ENCODE results near the gene OR6Q1.
"Not testable (repeated sequence)": the region's sequence is repeated elsewhere in the genome, so short reads cannot be mapped to it uniquely, and the experiment has no call there.

Gene OR6Q1, protein sequence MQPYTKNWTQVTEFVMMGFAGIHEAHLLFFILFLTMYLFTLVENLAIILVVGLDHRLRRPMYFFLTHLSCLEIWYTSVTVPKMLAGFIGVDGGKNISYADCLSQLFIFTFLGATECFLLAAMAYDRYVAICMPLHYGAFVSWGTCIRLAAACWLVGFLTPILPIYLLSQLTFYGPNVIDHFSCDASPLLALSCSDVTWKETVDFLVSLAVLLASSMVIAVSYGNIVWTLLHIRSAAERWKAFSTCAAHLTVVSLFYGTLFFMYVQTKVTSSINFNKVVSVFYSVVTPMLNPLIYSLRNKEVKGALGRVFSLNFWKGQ

DNA sequence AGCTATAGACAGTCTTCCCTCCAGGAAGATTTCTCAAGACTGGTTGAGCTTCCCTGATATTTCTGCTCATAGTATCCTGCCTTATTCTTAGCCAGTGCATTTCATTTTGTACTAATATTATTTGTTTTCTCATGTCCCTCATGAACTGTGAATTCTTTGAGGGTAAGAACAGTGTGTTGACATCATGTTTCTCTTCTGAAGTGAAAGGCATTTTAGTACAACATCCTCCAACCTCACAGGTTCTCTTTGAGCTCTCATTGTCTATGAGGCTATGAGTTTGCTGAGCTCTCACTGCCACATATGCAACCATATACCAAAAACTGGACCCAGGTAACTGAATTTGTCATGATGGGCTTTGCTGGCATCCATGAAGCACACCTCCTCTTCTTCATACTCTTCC is at the start of gene OR6Q1:
Gene OR6Q1, plus strand, starts transcription at position 301 of the 400 bp plus-strand sequence. Its CDS starts 0 bp downstream, at position 301.
- no peak for DNase-seq

DNA sequence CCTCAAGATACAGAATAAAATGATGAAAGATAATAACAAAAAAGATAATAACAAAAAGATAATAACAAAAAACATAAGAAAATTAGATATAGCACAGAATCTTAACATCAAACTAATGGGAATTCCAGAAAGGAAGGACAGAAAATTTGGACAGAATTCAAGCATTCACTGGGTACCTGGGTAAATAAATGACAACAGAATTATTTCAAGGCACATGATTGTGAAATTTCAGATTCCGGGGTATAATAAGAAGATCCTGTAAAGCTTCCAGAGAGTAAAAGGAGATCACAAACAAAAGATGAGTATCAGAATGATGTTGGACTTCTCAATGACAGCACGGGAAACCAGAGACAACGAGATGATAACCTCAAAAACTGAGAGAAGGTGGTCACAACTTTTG is 49.2 kb upstream of the OR6Q1 start:
- no peak for DNase-seq

DNA sequence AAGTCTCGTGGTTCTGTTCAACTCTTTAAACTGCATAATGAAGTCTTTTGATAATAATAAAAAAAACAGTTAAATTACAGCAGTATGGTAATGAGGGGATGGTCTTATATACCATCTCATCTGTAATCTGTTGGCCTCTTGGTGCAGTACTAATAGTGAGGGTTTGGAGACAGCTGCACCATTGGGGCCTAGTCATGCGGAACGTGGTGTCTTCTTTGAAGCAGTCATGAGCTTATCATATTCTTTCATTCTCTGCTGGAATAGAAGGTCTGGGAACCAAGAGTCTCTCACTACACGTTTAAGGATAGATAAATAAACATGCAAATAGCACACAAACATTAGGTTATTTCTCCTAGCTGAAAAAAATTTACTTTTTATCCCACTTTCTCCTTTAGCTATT is 48.0 kb upstream of the OR6Q1 start:
- no peak for DNase-seq

DNA sequence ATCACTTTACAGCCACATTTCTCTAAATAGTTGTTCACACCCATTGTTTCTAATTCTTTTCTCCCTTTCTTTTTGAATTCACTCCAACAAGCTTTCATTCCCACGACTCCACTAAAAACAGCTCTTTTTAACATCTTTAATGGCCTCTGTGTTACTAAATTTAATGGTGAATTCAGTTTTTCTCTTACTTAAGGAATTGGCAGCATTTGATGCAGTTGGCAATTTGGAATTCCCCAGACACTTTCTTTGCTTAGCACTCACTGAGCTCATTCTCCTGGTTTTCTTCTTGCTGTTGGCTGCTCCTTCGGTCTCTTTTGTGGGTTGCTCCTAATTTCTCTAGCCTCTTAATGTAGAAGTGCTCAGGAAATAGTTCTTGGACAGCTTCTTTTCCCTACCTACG is 47.6 kb upstream of the OR6Q1 start:
- no peak for DNase-seq

DNA sequence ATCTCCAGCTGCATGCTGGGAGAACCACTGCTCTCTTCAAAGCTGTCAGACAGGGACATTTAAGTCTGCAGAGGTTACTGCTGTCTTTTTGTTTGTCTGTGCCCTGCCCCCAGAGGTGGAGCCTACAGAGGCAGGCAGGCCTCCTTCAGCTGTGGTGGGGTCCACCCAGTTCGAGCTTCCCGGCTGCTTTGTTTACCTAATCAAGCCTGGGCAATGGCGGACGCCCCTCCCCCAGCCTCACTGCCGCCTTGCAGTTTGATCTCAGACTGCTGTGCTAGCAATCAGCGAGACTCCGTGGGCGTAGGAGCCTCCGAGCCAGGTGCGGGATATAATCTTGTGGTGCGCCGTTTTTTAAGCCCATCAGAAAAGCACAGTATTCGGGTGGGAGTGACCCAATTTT is 31.2 kb upstream of the OR6Q1 start:
- not testable (repeated sequence) for DNase-seq

DNA sequence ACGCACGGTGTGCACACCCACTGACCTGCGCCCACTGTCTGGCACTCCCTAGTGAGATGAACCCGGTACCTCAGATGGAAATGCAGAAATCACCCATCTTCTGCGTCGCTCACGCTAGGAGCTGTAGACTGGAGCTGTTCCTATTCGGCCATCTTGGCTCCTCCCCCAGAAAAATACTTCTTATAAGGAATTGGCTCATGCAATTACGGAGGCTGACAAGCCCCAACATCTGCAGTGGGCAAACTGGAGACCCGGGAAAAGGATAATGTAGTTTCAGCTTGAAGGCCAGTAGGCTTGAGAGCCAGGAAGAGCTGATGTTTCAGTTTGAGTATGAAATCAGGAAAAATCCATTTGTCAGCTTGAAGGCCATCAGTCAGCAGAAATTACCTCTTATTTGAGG is 30.7 kb upstream of the OR6Q1 start:
- DNase-seq: not testable (repeated sequence)

DNA sequence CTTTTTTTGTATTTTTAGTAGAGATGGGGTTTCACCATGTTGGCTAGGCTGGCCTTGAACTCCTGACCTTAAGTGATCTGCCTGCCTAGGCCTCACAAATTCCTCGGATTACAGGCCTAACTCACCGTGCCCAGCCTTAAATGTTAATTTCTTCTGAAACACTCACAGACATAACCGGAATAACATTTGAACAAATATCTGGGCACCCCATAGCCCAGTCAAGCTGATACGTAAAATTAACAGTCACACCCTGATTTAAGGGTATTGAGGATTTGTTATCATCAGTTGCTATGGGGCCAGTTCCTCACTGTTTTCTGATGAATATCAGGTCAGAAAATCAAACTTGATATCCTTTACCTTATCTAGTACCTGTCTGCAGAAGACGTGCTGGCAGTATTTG is 30.1 kb upstream of the OR6Q1 start:
- no peak for DNase-seq

DNA sequence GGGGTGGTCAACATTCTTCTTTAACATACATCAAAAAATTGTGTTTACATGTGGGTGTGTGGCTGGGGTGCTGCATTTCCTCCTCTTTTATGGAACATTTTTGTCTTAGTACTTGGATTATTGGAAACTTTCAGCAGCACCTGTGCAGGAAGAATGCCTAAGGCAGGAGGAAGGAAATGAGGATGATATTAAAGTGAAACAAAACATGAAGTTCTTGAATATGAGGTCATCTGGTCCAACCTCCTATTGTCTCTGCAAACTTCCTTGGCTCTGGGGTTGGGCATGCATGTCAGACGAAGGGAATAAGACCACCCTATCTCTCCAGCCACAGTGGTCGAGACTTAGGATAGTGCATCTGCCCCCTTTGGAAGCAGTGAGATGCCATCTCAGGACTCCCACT is 27.7 kb upstream of the OR6Q1 start:
- DNase-seq: no peak

DNA sequence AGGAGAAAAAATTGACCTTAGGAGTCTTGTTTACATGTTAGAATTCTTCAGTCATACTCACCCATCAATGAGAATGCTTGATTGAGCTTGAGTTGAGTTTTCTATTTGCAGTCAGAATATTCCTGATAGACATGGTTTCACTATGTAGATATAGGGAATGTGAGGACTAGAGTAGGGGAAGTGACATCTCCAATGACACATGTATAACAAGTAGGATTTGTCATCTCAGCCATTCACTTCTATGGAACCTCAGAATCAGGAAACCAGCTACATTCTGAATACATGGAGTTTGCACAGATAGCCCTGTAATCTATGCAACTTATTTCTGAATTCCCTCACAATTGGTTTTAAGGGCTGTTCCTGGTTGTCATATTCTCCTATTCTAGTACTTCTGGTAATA is 27.2 kb upstream of the OR6Q1 start:
- DNase-seq: no peak

DNA sequence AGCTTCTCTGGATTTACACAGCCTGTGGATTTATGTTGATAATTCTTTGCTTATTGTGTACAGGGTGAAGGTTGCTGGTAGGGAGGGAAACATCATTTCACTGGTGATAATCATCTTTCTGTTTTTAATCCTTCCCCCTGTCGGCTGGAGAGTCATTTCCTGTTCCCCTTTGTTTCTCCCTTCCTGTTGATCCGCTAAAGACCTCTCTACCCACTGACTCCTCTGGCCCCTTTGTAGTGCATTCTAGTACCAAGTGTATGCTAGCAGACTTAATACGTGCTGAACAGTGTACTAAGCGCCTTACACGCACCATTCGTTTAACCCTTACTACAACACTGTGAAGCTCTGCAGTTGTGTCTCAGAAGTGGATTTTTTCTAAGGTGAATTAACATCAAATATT is 26.1 kb upstream of the OR6Q1 start:
- DNase-seq: no peak

DNA sequence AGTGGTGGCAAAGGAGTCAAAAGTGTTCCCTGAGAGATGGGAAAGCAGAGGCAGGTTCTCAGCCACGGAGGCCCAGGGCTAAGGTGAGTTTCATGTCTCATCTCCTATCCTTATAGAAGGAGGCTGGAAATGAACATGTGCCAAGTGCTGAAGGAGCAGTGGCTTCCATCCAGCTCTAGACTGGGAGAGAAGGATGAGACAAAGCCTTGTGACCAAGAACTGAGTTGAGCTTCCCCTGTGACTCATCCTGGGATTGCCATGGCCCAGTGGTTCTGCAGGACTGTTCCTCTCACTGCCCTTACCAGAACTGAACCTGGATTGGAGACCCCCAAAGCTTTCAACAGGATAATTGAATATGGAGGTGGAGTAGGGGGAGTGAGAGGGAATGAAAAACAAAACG is 23.8 kb upstream of the OR6Q1 start:
- DNase-seq: no peak

DNA sequence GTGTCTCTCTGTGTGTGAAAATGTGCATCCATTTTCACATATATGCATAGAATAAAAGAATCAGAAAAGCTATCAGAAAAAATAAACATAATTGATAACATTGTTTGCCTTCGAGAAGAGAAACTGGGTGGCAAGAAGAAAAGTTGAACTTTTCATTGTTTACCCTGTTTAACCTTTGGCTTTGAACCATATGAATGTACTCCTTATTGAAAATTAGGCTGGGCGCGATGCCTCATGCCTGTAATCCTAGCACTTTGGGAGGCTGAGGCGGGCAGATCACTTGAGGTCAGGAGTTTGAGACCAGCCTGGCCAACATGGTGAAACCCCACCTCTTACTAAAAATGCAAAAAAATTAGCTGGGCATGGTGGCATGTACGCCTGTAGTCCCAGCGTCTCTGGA is 19.0 kb upstream of the OR6Q1 start:
- no peak for DNase-seq

DNA sequence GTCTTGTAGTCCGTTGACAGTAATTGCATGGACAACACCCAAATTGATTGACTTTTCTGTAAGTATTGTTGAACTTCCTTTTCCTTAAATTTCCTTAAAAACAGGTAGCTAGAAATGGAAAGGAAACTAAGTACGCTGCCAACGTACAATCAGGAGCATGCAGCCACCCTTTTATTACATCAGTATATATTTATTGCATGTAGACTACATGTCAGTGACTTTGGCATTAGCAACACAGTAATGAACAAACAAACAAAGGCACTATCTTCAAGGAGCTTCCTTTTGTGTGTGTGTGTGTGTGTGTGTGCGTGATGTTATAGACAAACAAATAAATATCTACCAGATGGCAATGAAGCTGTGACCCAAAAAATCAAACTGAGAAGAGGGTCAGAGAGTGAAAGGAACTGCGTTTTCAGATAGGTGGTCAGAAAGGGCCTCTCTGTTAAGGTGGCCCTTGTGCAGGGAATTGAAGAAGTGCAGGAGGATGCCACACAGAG is 7.3 kb upstream of the OR6Q1 start, which contains the start of gene OR9Q1:
Gene OR9Q1, plus strand, starts transcription at position 447 of the 497 bp plus-strand sequence. CDS start 155,564 bp downstream, outside the sequence.
- DNase-seq: no peak

DNA sequence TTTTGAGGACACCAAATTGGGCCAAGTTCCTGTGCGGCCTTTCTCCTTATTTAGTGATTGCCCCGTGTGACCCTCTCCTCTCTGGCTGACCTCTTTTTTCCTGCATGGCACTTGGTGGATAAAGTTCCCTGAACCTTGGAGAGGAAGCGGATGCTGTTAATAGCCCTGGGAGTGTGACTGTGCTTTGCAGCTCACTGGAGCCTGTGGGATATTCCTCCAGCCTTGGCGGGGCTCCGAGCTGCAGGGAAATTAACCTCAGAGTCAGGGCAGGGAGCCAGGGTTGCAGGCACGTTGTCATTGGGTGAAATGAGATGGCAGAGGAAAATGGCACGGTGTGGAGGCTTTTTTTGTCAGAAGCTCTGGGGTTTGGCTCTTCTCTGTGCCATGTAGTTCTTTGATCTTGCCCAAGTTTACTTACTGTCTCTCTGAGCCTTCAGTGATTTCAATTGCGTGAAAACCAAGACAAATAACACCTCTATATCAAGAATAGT is 6.1 kb upstream of the OR6Q1 start:
- DNase-seq: no peak

DNA sequence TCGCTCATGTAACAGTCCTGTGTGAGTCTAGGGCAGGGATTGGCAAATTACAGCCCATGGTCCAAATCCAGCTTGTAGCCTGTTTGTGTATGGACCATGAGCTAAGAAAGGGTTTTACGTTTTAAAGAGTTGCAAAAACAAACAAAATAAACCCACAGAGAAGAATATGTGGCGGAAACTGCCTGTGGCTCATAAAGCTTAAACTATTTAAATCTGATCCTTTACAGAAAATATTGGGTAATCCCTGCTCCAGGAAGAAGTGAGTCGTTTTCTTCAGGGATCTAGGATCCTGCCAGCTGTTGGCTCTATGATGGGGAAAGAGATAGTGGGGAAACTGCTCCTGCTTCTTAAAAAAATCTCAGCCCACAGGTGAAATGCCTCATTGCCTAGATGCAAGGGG is 3.4 kb upstream of the OR6Q1 start:
- DNase-seq: no peak

DNA sequence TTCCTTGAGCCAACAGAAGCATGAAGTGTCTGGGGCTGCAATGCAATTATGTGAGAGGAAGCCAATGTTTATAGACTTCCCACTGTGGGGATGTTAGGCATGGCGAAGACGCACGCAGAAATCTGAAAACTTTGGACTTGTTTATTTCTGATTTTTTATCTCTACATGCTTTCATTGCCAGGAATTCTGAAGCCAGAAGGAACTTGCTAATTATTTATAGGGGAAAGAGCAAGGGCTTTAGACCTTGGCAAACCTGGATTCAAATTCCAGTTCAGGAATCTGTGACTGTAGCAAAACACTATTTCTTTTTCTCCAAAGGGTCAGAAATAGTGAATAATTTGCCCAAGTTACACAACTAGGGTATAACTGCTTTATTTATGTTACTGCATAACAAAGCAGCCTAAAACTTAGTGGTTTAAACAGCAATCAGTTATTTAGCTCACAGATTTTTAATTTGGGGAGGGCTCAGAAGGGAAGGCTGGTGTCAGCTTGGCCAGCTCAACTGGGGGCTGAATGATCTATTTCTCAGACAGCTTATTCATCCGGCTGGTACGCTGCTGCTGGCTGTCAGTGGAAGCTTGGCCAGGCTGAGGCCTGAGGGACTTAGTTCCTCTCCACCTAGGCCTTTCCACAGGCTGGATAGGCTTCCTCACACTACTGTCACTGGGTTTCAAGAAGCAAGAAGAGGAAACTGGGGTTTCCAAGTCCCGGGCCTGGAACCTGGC is 1.9 kb upstream of the OR6Q1 start:
- DNase-seq: no peak

DNA sequence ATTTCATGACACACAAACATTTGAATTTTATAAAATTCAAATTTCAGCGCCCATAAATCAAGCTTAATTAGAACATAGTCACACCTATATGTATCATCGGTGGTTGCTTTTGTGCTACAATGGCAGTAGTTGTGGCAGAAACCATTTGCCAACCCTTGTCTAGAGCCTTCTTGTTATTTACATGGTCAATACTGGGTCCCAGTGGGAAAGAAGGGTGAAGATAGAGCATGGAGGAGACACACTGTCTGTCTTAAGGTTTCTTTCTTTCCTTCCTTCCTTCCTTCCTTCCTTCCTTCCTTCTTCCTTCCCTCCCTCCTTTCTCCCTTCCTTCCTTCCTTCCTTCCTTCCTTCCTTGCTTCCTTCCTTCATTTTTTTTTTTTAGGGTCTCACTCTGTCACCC is 3.7 kb downstream of the OR6Q1 start:
- DNase-seq: no peak

DNA sequence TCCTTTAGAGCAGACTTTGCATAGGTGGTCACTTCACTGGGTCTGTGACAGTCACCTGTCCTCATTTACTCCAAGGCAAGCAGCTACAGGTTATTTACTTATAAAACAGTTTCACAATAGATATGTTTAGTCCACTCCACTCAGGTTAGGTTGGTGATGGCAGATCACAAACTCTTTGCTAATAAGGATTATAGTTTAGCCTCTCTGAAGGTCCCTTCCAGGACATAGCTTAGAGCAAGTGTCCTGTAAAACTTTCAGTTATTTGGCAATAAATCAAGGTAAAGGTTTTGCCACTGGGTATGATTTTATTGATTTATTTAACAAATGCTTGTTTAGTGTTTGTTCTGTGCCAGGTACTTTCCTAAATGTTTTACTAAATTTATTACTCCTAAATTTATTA is 8.8 kb downstream of the OR6Q1 start:
- no peak for DNase-seq

DNA sequence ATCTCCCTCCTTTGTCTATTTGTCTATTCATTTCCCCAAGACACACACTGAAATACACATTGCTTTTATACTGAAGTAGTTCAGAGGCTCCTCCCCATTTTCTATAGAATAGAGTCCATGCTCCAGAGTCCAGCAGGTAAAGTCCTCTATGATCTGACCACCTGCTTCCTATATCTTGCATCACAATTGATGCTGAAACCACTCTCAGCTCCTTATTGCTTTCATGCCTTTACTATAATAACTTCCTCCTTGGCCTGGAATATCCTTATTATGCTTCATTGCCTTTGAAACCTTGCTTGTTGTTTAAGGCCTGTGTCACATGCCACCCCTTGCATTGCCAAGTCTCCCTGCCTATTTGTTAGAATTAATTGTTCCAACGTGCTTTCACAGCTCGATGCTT is 12.6 kb downstream of the OR6Q1 start:
- no peak for DNase-seq

DNA sequence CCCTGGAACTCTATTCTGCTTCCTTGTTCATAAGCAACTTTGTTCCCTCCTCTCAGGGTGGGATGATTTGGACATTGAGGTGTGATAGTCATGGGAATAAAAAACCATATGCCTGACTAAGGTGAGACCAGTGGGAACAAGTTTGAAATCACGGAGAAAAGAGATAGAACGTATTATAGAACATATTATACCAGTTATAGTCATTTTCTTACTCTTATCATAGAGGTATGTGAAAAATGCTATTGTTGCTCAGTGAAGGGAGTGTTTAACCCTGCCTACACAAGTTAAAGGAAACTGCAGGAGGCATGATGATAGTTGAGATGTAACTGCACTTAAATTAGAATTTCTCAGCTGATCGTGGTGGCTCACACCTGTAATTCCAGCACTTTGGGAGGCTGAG is 15.5 kb downstream of the OR6Q1 start:
- no peak for DNase-seq

DNA sequence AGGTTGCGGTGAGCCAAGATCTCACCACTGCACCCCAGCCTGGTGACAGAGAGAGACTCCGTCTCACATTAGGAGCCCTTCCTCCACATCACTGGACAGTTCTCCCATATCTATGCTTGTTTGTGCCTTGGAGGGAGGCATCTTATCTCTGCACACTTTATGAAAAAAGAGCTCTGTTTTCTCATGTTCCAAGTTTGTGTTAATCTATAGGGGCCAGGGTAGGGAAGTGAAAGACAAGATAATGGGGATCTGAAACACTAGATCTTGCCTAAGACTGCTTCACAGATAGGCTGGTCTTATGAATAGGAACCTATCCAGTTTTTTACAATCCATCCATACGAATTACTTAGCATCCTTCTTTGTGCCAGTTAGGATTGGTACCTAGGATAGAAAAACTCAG is 17.1 kb downstream of the OR6Q1 start:
- no peak for DNase-seq

DNA sequence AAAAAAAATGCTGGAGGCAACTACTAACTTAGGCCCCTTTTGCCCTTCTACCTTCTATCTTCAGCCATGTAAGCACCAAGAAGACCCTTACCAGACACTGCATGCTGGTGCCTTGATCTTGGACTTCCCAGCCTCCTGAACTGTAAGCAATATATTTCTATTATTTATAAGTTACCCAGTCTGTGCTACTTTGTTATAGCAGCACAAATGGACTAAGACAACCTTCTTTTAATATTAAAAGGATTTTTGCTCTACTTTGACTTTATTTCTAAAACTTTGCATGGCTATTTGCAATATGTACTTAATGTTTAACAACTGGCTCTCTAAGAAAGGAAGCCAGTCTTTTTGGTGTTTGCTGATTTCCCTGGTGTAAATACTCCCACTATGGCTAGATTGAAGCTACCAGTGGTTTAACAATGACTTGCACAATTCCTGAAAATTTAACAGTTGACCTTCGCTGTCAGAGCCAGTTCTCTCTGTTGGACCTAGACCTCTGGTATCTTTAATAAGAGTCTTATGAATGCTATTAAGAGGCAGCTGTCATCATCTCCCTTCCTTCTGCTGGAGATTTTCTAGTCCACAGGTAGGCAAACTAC is 25.2 kb downstream of the OR6Q1 start:
- DNase-seq: no peak

DNA sequence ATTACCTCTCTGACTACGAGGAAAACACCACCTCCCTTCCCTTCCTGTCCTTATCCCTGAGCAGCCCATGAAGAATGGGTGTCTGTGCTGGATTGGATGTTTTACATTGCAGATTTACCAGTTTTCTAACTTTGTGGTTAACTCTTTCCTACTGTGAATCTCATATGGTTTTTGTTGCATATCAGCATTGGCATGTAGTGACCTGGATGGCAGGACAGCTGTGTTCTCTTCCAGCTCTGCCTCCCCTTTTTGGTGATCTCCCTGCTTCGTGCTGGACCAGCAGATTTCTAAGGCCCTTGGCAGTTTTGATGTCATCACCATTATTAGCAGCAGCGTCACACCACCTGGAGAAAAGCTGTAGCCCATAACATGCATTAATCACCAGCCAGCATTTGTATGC is 26.7 kb downstream of the OR6Q1 start:
- no peak for DNase-seq
